GM19467 (cell line): ENCODE results near the gene PLEK.

Experiments
- ATAC-seq: cut with Tn5 transposase; IDR thresholded peaks from one replicate; pipeline ENCODE4 v1.9.1; 2021; ENCODE audit warnings: mild to moderate bottlenecking, moderate library complexity; ENCODE audit not compliant: unreplicated experiment

Gene PLEK

DNA sequence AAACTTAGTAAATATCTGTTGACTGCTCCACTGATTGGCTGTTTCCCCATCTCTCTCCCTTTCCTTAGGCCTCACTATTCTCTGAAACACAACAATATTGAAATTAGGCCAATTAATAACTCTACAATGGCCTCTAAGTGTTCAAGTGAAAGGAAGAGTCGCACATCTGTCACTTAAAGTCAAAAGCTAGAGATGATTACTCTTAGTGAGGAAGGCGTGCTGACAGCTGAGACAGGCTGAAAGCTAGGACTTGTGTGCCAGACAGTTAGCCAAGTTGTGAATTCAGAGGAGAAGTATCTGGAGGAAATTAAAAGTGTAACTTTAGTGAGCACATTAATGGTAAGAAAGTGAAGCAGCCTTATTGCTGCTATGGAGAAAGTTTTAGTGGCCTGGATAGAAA, 48.4 kb downstream of the PLEK start:
- ATAC-seq: no peak

DNA sequence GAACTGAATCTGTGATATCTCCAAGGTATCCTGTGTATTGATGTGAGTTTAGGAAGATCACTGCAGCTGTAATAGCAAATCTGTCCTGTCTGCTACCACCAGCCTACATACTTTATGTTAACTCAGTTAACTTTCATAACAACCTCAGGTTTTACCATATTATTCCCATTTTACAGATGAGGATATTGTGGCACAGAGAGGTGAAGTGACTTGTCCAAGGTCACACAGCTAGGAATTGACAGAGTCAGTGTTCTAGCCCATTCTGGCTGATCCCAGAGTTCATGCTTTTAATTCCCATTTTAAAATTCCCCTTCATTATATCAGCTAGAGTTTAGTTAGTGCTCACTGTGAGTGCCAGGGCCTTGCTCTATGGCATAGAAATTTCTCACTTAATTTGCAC, 49.4 kb downstream of the PLEK start:
- ATAC-seq: no peak

DNA sequence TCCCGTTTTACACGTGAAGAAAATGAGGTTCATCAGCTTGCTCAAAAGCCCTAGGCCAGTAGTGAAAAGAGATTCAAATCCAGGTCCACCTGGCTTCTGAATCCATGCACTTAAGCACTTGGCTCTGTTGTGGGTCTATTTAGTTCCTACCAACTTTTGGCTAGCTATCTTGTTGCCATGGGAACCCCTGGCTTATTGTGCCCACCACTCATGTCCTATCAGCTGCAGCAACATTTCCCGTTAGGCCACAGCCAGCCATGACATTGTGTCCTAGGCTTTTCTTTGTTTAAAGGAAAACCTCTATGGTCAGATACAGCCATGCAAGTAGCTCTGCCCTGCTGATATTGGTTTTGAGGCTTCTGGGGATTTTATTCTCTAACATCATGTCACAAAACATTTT, 49.8 kb downstream of the PLEK start:
- ATAC-seq: no peak

DNA sequence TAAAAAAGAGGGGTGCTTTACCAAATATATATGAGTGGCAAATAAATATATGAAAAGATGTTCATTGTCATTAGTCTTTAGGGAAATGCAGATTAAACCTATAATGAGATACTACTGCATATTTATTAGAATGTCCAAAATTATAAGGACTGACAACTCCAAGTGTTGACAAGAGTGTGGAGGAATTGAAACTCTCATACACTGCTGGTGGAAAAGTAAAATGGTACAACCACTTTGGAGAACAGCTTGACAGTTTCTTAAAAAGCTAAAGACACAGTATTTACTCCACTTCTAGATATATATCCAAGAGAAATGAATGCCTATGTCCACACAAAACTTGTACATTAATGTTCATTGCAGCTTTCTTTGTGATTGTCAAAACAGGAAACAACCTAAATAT, 50.4 kb downstream of the PLEK start:
- ATAC-seq: no peak

DNA sequence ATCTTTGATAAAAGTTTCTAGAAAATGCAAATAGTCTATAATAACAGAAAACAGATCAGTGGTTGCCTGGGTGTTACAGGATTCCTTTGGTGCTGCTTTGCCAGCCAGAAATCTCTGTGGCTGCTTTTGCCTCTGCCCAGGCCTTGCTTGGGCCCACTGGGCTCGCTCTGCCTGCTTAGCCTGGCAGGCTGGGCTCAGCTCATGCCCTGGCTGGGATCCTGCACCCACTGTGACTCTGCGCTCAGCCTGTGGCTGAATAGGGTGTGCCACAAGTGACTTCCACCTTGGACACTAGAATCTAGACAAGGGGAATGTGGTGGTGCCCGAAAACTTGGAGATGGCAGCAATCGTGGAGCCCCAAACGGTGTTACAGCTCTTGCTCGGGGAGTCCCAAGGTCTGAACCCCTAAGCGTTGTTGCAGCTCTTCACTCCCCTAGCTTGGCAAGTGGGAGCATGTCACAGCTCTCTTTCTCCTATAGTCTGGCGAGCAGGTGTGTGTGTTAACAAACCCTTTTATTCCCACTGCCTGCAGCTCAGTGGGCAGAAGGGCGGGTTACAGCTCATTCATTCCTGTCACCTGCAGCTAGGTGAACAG, 51.1 kb downstream of the PLEK start:
- no peak for ATAC-seq

DNA sequence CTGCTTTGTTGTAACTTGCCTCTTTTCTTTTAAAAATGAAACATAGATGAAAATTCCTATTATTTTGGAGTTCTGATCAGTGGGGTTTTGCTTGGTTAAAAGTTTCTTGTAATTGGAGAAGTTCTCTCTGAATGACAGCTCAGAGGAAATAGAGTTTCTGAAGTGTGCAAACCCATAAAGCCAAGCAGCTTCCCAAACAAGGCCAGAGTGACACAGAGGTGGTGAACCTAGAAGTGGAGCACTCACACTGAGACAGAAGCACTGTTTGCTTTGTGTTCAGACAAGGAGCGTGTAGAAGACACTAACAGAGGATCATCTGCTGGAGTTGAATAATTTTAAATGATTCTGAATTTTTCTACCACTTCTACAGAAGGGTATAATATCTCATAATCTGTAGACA, 52.8 kb downstream of the PLEK start:
- no peak for ATAC-seq

DNA sequence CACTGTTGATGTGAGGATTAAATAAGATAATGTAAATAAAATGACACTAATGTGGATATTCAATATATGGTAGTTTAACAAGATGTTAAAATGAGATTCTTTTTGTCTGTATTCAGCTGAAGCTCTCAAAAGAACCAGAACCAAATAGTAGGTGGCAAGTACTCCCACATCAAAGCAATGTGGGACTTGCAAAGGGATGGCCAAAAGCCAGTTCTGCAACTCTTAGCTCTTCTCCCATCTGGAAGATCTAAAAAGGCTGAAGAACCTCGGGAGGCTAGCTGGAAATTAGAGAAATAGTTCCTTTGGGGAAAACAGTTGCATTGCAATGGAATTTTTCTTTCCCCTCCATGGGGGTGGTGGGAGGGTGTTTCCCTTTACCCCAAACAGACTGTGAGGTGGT, 53.3 kb downstream of the PLEK start:
- no peak for ATAC-seq

DNA sequence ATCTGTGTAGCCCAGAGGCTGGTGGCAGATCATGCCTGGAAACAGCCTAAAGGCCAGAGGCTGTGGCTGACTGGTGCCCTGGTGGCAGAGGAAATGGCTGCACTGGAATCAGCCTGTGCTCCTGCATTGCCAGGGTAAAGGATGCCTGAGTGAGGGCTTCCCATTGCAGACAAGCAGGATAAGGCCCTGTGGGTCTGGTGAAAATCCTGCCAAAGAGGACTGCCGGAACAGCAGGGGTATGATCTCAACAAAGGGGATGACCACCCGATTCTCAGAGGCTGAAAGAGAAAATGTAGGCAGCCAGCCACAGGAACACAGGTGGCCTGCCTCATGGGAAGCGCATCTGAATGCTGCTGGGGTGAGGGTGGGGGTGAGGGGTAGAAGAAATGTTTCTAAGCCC, 53.8 kb downstream of the PLEK start:
- no peak for ATAC-seq

DNA sequence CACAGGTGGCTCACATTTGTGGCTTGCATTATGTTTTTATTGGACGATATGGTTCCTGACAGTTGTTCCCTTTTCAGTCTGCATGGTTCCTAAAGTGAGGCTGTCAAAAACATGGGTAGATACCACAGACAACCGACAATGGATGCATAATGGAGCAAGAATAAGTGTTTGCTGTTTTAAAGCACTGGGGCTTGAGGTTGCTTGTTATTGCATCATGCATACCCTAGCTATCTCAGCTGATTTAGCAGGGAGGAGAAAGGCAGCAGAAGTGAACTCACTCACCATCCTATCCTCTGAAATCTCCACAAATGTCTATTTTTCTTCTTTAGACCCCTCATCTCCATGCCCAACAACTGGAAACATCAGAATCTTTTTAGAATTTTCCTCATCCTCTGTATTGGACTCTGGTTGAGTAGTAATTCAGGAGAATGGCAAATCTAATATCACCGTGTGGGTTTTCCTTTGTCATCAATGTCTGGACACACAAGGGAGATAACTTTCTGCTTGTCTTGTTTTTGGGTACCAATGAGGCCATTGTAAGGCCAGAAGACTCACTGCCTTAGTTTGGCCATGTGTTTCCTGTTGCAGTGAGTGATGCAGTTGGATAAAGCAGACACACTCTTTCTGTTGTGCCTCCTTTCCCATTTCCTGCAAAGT, 55.3 kb downstream of the PLEK start:
- ATAC-seq: no peak

DNA sequence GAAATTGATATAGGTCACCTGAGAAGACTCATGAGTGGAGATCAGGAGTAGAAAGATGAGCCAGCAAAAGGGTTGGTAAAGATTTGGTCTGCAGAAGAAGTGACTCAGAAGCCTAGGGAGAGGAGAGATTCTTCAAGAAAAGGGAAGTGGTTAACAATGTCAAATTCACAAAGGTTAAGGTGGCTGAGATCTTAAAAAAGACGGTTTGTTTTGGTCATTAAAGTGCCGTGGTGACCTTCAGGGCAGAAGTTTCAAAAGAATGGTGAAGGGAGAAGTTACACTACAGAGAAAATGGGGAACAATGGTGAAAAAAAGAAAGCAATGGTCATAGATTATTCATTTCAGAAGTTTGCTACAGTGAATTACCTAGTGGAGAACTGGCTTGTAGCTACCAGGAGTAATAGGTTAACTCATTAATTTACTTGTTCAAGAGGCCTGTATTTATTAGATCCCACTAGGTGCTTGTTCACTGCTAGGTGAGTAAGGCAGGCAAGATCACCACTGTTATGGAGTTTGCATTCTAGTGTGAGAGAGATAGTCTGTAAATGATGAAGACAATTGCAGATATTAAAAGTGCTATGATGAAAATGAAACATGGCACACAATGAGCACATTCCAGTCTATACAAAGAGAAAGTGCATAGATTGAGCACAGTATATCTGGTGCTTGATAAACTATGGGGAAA, 59.0 kb downstream of the PLEK start:
- peak; percentile 76 for ATAC-seq

DNA sequence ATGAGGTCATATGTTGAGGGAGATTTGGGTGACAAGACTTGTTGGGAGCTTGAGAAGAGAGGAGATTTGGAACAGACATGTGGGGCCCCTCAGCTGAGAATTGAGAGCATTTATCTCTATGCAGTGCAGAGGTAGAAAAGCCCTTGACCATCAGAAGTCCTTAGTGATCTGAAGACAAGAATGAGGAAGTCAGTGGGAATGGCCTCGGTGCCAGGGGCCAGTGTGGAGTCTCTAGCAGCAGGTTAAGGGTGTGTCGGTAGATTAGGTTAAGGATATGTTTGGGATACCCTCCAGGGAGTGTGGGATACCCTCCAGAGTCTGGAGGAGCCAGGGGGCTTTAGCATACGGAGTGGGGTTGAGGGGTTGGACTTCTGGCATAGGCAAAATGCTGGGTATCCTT, 60.4 kb downstream of the PLEK start:
- no peak for ATAC-seq

DNA sequence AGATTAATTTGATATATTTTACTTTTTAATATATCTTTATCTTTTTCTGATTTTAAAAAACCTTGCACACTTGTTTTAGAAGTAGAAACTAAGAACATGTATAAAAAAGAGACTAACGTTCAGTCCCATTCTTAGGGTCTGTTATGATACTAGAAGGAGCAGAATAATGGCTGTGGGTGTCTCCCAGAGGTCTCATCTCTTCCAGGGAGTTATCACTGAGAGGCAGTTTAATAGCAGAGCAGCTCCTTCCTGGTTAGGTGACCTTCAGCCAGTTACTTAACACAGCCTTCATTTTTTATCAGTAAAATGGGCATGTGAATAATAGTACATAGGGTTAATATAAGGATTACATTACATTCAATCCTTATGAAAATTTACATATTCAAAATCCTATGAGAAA, 61.4 kb downstream of the PLEK start:
- ATAC-seq: no peak

DNA sequence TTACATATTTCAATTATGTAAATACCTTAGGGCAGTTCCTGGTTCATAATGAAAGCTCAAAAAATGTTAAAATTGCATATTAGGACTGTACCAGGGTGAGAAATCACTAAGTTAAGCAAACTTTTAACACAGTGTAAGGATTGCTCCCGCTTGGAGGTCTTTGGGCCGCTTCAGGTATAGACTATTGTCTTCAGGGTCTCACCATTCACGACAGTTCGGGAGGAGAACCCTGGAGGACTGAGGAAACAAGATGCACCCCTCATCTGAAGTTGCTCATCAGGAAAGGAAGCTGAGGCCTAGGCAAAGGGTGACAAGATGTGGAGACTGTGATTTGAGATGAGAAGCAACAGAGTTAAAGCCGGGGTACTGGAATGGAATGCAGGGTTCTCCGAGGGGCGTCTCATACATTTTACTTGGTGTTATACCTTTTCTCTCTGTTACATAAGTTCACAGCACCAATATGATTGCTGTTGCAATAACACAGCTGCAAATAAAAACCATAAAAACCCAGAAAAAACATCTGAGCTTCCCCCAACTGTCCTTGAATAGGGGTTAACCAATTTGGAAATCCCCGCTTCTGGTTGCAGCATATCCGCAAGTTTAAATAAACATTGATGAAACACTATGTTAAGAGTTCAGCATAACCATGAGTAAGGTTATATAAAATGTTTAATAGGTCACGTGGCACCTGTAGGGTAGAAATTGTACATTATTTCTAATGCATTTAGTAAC, 61.9 kb downstream of the PLEK start:
- ATAC-seq: no peak

DNA sequence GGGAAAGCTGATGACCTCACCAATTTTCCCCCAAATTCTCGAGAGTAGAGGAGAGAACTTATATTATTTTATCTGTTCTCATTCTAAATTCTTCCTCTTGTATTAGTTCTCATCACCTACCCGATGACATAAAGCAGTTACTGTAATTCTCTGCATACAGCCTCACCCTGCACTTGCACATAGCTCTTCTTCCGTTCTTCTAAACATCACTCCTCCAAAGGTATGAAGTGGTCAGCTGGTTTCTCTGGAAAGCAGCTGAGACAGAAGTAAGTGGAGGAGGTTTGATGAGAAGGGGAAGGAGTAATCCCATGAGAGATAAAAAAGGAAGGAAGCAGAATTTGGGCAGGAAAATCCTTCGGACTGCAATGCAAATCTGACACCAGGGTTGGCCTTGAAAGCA, 63.0 kb downstream of the PLEK start:
- ATAC-seq: no peak

DNA sequence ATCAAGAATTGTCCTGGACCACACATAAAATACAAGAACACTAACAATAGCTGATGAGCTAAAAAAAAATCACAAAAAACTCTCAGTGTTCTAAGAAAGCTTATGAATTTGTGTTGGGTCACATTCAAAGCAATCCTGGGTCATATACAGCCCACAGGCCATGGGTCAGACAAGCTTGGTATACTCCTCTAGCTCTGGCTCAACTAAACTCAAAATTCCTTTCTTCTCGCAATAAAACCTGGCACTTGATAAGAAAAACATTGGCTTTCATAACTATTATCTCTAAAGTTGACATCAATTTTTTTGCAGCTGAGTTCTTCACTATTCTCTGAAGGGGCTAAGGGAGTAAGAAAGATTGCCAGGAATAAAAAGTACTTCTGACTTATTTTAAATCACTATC, 63.7 kb downstream of the PLEK start:
- no peak for ATAC-seq

DNA sequence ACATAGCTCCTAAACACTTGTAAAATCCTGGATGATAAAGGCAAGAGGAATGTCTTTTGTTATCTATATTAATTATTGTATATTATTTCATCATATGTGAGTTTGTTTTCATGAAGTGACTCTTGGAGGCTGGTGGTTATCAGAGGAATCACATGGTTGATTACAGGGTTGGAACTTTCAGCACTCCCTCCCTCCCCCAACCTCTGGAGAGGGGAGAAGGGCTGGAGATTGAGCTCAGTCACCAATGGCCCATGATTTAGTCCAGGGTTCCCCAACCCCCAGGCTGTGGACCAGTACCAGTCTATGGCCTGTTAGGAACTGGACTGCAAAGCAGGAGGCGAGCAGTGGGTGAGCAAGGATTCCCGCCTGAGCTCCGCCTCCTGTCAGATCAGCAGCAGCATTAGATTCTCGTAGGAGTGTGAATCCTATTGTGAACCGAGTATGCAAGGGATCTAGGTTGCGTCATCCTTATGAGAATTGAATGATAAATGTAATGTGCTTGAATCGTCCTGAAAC, 64.3 kb downstream of the PLEK start:
- no peak for ATAC-seq

DNA sequence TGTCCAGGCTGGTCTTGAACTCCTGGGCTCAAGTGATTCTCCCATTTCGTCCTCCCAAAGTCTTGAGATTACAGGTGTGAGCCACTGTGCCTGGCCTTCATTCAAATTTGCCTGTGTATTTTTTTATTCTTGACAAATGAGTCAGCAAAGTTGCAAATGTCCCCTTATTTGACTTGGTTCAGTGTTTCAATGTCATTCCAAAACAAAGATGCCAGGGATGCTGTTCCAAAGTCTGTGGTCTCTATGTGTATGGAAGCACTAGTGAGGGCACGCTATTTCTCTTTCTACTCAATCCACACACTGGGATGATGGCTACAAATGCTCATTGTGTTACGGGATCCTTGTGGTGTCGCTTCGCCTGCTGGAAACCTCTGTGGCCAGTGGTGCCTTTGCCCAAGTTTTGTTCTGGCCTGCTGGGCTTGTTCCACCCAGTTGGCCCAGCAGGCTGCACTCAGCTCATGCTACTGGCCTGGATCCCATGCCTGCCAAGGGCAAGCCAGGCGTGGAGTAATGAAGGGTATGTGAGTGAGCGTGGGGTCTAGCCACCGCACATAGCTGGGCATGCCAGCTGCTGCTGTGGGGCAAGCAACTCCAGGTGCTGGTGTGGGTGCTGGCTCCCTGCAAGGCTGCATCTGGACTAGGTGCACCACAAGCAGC, 66.4 kb downstream of the PLEK start:
- no peak for ATAC-seq

DNA sequence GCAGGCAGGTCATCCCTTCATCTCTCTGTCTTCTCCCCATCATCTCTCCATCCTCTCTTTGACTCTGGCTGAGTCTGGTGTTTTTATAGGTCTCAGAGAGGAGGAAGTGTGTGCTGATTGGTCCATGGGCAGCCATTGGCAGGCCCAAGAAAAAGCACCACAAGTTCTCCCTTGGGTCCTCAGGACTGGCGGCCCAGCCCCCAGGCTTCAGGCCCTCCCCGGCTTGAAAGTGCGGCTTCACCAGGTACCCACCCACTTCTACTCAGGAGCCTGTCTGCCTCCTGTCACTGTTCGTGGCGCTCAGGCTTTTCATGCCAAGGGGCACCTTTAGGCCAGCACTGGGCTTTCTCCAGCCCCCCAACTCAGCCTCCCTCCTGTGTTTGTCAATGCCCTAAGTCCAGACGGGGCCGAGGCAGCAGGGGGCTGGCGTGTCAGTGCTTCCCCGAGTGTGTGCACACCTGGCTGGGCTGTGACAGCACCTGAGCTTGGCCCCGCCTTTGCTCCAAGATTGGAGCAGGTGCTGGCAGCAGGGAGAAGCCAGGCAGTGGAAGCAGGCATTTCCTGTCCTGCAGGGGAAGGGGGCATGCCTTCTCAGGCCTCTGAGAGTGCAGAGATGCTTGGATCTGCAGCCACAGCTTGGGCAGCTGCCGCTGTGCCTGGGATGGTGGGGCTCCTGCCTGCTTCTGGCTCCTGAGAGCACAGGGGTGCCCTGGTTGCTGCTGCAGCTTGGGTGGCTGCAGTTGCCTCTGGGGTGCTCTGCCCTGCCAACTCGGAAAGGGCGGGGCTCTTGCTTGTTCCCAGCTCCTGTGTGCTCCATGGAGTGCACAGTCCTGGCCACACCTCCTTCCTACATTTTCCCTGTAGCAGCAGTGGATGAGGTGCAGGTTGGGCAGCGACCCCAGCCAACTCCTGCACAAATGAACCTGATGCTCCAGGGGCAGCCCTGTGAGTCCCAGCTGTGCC, 67.9 kb downstream of the PLEK start:
- no peak for ATAC-seq

DNA sequence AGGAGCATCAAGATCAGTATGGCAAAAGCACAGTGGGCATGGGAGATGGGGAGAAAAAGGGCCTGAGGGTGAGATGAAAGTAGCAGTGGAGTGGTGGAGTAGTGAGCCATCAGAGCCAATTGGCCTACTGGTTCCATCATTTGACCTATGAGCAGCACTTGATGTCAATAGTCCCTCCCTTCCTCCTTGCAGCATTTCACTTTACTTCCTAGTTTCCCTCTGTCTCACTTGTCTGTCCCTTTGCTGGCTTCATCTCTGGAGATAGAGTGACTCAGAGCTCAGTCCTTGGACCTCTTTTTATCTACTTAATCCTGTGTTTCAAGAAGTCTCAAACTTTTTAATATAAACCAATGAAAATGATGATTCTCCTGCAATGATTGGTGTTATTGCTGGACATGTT, 69.9 kb downstream of the PLEK start:
- no peak for ATAC-seq

DNA sequence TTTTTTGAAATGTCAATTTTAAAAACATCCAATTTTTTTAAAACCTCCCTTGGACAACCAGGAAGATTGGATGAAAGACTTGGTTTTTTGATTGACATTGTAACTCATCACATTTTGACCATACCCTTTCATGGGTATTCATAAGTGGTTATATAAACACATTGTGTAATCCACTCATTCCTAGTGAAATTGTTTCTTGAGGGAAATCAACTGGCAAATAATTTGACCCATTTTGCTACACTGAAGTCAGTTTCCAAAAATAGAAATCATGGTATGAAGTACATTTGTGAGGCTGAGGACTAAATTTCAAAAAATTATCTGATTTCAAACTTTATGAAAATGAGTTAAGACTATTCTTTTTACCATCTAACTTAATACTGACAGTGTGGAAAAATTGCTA, 70.5 kb downstream of the PLEK start:
- ATAC-seq: no peak
